OCI-LY7 (cell line): ENCODE data around the gene FOSB. TPM values are rescaled to one million over a fixed set of nuclear protein-coding genes. Genes with fewer than 3 reads are reported as not detected.

Experiments
- BruUV-seq: library from RNA; stranded (reverse); fragments of 400-500 nt; replicated peaks from 2 replicates; lab custom pipeline; 2021; lab: Mats Ljungman, UMichigan
- CTCF ChIA-PET: fragments of 300-600 bp; sonication (Branson Sonifier 250); formaldehyde crosslinking; loops from one replicate; lab custom pipeline; 2022; ENCODE audit warnings: antibody characterized with exemption; ENCODE audit not compliant: unreplicated experiment; lab: Charles Lee
- POLR2A ChIA-PET: fragments of 300-600 bp; sonication (Branson Sonifier 250); formaldehyde crosslinking; loops from one replicate; lab custom pipeline; 2022; ENCODE audit warnings: antibody characterized with exemption; lab: Charles Lee
- DNase-seq: peaks from one replicate; pipeline ENCODE4 v3.0.0-alpha.2; 2015; ENCODE audit warnings: low spot score
- H2AFZ ChIP-seq: fragments of 200-600 bp; sonication (generic), shearing (Covaris generic); 2 replicates; pipeline ENCODE4 v1.6.1; 2014; ENCODE audit warnings: mild to moderate bottlenecking, antibody characterized with exemption, low read length, moderate library complexity
- H3K27ac ChIP-seq: fragments of 200-600 bp; sonication (generic); 2 replicates; pipeline ENCODE4 v1.5.1; 2014; ENCODE audit warnings: mixed run types, low read depth, mild to moderate bottlenecking, moderate library complexity, low read length, inconsistent platforms; ENCODE audit not compliant: poor library complexity, severe bottlenecking
- H3K36me3 ChIP-seq: fragments of 200-600 bp; sonication (generic); 2 replicates; pipeline ENCODE4 v1.6.1; 2014; ENCODE audit warnings: mild to moderate bottlenecking, antibody characterized with exemption, low read length, moderate library complexity, mixed read lengths; ENCODE audit not compliant: insufficient read depth
- H3K4me1 ChIP-seq: fragments of 200-600 bp; sonication (generic); 2 replicates; pipeline ENCODE4 v1.5.1; 2014; ENCODE audit warnings: mild to moderate bottlenecking, low read length; ENCODE audit not compliant: insufficient read depth, poor library complexity, severe bottlenecking
- H3K4me2 ChIP-seq: fragments of 200-600 bp; sonication (generic); 2 replicates; pipeline ENCODE4 v1.6.1; 2014; ENCODE audit warnings: mild to moderate bottlenecking, low read length
- H3K4me3 ChIP-seq: fragments of 200-600 bp; sonication (generic); 2 replicates; pipeline ENCODE4 v1.5.1; 2014; ENCODE audit warnings: mild to moderate bottlenecking, low read depth, low read length; ENCODE audit not compliant: poor library complexity, severe bottlenecking
- H3K79me2 ChIP-seq: fragments of 200-600 bp; sonication (generic); 2 replicates; pipeline ENCODE4 v1.6.1; 2016; ENCODE audit warnings: low read depth, mild to moderate bottlenecking, low read length, moderate library complexity, mixed read lengths; ENCODE audit not compliant: insufficient read depth
- H3K9me2 ChIP-seq: fragments of 200-600 bp; sonication (generic); 2 replicates; pipeline ENCODE4 v1.6.1; 2016; ENCODE audit warnings: mild to moderate bottlenecking, low read length, mixed read lengths; ENCODE audit not compliant: insufficient read depth
- H3K9me3 ChIP-seq: fragments of 200-600 bp; sonication (generic); 2 replicates; pipeline ENCODE4 v1.6.1; 2014; ENCODE audit warnings: mild to moderate bottlenecking, mixed run types, low read length, mixed read lengths
- H4K20me1 ChIP-seq: fragments of 200-600 bp; sonication (generic); 2 replicates; pipeline ENCODE4 v1.6.1; 2014; ENCODE audit warnings: mild to moderate bottlenecking, antibody characterized with exemption, low read length, moderate library complexity, mixed read lengths; ENCODE audit not compliant: insufficient read depth
- CTCF ChIP-seq: fragments of 200-600 bp; sonication (generic); conservative IDR thresholded peaks from 2 replicates; pipeline ENCODE4 v1.5.1; 2014; ENCODE audit warnings: mild to moderate bottlenecking, antibody characterized with exemption, low read length, moderate library complexity, mixed read lengths
- EZH2phosphoT487 ChIP-seq: fragments of 200-600 bp; sonication (generic); IDR thresholded peaks from 2 replicates; pipeline ENCODE4 v1.6.1; 2018; ENCODE audit warnings: low read depth, borderline replicate concordance, mild to moderate bottlenecking, mixed run types, antibody characterized with exemption, low read length, moderate library complexity, mixed read lengths
- intact Hi-C: fragments of 100-400 bp; cut with micrococcal nuclease; formaldehyde crosslinking; loops from one replicate; pipeline ENCODE4 v1.10.0; 2022; ENCODE audit not compliant: unreplicated experiment
- total RNA-seq, 2 experiments: library from RNA; depleted of rRNA in 1 of 2; stranded (reverse); fragments of >200 nt in 1 of 2; shearing (Covaris generic) in 1 of 2; gene quantifications; 2 replicates each; pipeline ENCODE4 v1.2.3, GENCODE V29; 2014 to 2022

Gene FOSB
- total RNA-seq, 2 experiments from 2014 or later = 2.3 to 2.4 TPM

- H3K36me3 ChIP-seq = no peaks in the 10 kb centered on the region
- H3K27ac ChIP-seq = no peak overlapping the region
- H3K4me3 ChIP-seq = peak overlapping the region; percentile 24
- no peak for DNase-seq
- H3K9me2 ChIP-seq = no peaks in the 10 kb centered on the region
- peak overlapping the region; percentile 43; the same call in 1 of the 2 replicates for H3K4me2 ChIP-seq
- no peaks in the 10 kb centered on the region for H4K20me1 ChIP-seq
- H2AFZ ChIP-seq = no peak overlapping the region
- no peaks in the 10 kb centered on the region for H3K9me3 ChIP-seq
- intact Hi-C loops = no loop called here
- ChIA-PET CTCF (no interaction called here), POLR2A (no interaction called here)
- peaks cover 48% of the 10 kb centered on the region for H3K4me1 ChIP-seq
- BruUV-seq = no TSS peak
- H3K79me2 ChIP-seq = no peaks in the 10 kb centered on the region
- TF ChIP-seq CTCF = no peak
- TF ChIP-seq EZH2phosphoT487 = no peak
Measured at GRCh38 chr19:45497791-45498190, 30.0 kb downstream of the FOSB start.

- TF ChIP-seq CTCF (peak; percentile 59), EZH2phosphoT487 (no peak)
- BruUV-seq = no TSS peak
- Histone ChIP-seq H3K4me2 (peak within 1 kb of the TSS; percentile 79), H3K36me3 (no peaks in the 10 kb centered on the region), H3K27ac (no peak within 1 kb of the TSS), H3K79me2 (no peaks in the 10 kb centered on the region), H2AFZ (peak within 1 kb of the TSS; percentile 34; the same call in 1 of the 2 replicates), H3K4me3 (peak within 1 kb of the TSS; percentile 69), H3K9me3 (no peaks in the 10 kb centered on the region), H3K4me1 (peaks cover 41% of the 10 kb centered on the region), H4K20me1 (no peaks in the 10 kb centered on the region), H3K9me2 (no peaks in the 10 kb centered on the region)
- POLR2A ChIA-PET = no interaction called here
- DNase-seq = peak; percentile 61
- intact Hi-C loops = no loop called here
- CTCF ChIA-PET = no interaction called here
Measured at GRCh38 chr19:45498411-45499195, 30.8 kb downstream of the FOSB start, which contains the start of gene PPM1N. TSS of gene PPM1N (plus strand) at chr19:45498443. CDS start at chr19:45498473, 30 bp downstream.
